CD4-positive, alpha-beta T cell treated with Interleukin-4 for 4 hours (primary cell): ENCODE results near the gene GPR65.
A peak's percentile ranks its signal among the peaks of the same experiment; 100 is the strongest.
"Not testable (repeated sequence)": the region's sequence is repeated elsewhere in the genome, so short reads cannot be mapped to it uniquely, and the experiment has no call there.

ENCODE experiments used
- DNase-seq: peaks from one replicate; pipeline ENCODE4 v3.0.0-alpha.2; 2020

GPR65 gene

DNA sequence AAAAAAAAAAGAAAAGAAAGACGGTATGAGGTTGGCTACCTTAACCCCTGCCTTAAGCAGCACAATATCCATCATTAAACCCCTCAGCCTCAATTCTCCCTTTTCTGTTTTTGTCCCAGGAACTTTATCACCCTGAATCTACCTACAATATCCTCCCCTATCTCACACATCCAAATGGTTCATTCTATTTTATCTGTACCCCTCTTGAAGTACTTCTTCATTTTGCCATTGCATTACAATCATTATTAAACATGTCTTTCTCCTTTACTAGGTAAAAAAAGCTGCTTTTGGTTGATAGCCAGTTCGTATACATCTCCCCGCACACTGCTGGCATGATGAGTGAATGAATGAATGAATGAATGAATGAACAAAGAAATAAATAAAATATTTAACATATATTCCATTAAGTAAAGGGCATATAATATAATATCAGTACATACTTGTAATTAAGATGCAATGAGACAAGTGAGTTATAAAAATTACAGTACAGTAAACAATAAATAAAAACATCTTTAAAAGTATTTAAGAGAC lies 364 bp upstream of the GPR65 start:
- DNase-seq, result no peak

- DNase-seq, result peak; percentile 86
Observed at GRCh38 chr14:88005978-88006851, 1.3 kb downstream of the GPR65 start.

DNA sequence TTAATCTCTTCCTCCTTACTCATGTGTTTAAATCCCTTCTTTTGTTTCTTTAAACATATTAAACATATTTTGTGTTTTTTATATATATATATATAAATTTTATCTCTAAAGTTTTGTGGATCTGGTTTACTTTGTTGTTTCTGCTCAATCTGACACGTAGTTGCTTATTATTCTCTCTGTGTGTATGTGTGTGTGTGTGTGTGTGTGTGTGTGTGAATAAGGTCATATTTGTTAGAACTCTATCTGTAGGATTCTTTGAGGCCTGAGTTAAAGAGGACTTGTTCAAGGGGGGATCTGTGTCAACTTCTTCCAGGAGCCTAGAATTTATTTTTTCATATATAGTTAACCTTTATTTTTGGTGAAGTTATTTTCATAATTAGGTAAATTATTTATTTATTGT lies 2.7 kb downstream of the GPR65 start:
- DNase-seq, result peak; percentile 32

DNA sequence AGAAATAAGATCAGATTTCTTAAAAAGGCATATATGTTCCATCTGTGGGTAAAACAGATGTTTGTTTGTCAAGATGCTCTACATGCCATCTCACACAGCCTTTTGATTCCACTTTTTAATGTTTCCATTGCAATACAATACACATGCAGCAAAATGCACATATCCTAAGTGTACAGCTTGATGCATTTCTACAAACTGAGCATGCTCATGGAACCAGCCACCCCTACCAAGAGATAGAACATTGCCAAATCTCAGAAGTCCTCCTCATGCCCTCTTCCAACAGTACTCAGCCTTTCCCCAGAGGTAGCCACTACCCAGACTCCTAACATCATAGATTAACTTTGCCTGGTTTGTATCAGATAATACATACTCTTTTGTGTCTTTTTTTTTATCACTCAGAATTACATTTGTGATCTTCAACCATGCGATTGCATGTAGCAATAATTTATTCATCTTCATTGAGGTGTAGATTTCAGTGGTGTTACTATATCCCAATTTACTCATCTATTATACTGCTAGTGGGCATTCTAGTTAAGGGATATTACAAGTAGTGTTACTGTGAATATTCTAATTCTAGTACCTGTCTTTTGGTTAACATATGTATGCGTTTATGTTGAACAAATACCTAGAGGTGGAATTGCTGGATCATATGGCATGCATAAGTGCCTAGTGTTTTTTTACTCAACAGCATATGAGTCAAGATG lies 3.3 kb downstream of the GPR65 start:
- no peak for DNase-seq

DNA sequence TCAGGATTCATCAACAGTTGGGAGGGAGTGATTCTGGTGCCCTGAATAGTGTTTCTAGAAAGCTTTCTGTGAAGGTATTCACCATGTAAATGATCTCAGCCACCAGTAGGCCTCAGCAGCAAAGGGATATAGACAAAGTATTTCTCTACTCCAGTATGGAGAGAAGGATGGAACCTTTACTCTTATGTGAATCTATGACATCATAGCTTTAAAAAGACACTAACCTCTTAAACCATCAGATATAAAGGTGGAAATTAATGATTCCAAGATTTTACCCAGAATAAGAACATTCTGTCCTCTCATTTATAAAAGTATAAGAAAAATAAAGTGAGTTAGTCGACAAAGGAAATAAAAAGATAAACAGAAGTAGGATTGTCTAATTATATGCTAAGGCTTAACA lies 4.6 kb downstream of the GPR65 start:
- no peak for DNase-seq

DNA sequence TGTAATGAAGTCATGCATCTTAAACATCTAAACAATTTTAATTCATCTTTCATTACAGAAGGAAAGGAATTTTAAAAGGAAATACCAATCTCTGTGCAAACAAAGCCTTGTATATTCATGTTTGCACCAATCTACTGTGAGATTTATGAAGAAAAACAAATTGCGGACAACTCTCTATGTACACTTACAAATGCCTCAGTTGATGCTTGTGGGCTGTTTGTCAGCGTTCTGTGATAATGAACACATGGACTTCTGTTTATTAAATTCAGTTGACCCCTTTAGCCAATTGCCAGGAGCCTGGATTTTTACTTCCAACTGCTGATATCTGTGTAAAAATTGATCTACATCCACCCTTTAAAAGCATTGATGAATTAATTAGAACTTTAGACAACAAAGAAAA lies 5.4 kb downstream of the GPR65 start:
- no peak for DNase-seq

GRCh38 chr14:88012495-88012894 lies 7.6 kb downstream of the GPR65 start:
- DNase-seq, result no peak

GRCh38 chr14:88013750-88014349 lies 8.9 kb downstream of the GPR65 start:
- DNase-seq, result peak; percentile 54

- DNase-seq, result no peak
Observed at GRCh38 chr14:88016768-88017167, 11.8 kb downstream of the GPR65 start.

DNA sequence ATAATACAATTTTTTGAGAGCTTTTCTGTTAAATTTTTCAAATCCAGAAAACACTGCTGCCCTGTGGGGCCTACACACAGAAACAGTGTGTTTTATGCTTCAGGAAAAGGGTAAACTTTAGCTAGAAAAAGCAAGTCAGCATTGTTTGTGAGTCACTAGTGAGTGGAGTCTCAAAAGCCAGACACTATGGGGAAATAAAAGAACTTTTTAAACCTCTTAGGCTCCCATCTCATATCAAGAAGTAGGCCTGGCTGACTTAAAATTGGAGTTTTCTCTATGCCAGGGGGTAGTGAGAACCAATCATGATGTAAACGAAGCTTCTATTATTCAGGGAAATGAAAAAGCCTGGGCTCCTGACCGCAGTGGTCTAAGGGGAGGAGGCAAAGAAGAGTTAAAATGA lies 12.6 kb downstream of the GPR65 start:
- no peak for DNase-seq

DNA sequence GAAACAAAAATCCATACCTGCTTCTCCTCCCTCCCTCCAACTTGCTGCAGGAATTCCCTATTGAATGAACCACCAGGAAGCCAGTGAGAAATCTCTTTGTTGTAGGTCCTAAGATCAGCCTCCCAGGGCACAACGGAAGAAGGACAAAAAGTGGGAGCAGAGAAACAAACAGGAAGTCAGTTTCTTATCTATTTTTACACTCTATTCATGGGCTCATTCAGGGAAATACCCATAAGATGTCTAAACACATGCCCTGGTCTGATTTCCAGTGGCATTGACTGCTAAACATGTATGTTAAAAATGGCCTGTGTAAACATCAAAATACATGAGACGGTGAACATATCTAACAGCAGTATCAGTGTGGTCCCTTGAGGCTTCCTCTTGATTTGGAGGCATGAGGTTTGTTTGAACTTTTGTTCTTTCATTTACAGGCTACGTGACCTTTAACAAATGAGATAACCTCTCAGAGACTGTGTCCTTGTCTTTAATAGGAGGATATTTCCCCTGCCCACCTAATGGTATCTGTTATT lies 18.8 kb downstream of the GPR65 start:
- DNase-seq, result peak; percentile 37

DNA sequence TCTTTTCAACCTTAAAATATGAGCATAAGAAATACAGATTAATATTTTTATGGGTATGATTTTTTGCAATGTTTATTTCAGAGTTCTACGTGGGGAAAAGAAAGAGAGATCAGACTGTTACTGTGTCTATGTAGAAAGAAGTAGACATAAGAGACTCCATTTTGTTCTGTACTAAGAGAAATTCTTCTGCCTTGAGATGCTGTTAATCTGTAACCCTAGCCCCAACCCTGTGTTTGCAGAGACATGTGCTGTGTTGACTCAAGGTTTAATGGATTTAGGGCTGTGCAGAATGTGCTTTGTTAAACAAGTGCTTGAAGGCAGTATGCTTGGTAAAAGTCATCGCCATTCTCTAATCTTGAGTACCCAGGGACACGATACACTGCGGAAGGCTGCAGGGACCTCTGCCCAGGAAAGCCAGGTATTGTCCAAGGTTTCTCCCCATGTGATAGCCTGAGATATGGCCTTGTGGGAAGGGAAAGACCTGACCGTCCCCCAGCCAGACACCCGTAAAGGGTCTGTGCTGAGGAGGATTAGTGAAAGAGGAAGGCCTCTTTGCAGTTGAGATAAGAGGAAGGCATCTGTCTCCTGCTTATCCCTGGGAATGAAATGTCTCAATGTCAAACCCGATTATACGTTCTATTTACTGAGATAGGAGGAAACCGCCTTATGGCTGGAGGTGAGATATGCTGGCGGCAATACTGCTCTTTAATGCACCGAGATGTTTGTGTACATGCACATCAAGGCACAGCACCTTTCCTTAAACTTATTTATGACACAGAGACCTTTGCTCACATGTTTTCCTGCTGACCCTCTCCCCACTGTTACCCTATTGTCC lies 19.5 kb downstream of the GPR65 start:
- DNase-seq, result not testable (repeated sequence)

GRCh38 chr14:88025313-88025712 lies 20.4 kb downstream of the GPR65 start:
- DNase-seq, result no peak

- peak; percentile 24 for DNase-seq
Observed at GRCh38 chr14:88026890-88027289, 22.0 kb downstream of the GPR65 start.

DNA sequence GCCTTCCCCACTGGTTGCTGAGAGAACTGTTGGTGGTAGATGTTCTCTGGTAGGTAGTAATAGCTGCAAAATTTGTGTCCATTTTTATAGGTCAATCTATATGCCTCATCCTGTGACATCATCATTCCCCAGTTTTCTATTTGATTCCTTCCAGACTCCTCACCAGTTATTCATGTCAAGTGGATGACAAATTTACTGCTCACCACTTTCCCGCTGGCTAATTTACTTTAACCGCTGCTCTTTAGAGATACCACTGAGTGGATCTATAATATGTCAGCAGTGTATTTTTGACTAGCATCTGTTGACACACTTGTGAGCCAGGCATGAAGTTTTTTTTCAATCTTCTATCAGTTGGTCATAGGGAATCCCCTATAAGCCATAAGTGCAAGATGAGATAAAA lies 24.6 kb downstream of the GPR65 start:
- peak; percentile 36 for DNase-seq

GRCh38 chr14:88030079-88030478 lies 25.1 kb downstream of the GPR65 start:
- peak; percentile 30 for DNase-seq

DNA sequence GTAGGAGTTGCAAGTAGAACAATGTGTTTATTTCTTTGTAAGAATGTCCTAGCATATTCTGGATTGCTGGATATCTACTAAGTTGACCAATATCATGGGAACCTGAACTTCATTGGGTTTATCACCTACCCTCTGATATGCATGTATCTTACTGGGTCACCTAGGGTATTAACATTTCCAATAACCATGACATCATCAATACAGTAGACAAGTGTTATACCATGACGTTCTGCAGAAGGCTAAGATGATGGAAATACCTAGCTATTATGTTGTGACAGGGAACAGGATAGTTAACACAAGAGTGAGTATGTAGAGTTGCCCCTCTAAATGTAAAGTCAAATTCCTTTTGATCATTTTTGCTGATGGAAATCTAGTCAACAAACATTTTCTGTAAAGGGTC lies 26.0 kb downstream of the GPR65 start:
- no peak for DNase-seq

DNA sequence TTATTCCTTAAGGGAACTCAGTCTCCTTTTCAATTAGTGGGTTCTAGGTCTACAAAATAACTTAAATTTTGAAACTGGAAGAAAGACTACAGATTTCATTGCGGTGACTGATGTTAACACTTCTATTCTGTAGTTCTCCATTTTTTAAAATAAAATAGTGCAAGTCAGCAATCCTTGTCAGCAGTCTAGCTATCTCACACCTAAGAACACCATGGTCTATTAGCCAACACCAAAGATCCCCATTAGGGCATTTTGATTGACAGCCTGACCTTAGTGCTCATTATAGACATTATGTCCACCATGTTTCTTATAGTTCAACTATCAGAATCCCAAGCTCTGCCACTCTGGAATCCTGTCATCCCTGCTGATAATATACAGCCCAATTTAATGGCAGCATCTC lies 27.4 kb downstream of the GPR65 start:
- no peak for DNase-seq

GRCh38 chr14:88034076-88034475 lies 29.1 kb downstream of the GPR65 start:
- DNase-seq, result no peak

GRCh38 chr14:88036422-88036821 lies 31.5 kb downstream of the GPR65 start:
- DNase-seq, result no peak

DNA sequence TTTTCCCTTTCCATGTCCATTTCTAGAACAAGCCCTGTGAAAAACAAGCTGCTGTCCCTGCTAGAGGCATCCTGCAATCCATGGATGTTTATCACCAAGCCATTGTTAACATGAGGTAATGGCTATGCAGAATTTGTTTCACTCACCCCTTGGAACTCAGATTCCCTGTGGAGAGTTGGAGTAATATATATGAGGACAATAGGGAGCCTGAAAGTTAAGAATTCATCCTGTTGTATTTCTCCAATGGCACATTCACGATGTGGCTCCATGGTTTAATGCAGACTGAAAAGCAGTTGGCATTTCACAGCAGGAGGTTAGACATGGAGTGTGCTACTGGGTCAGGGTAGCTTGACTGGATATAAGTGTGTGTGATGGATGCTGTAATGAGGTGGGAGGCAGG lies 32.4 kb downstream of the GPR65 start:
- DNase-seq, result no peak

DNA sequence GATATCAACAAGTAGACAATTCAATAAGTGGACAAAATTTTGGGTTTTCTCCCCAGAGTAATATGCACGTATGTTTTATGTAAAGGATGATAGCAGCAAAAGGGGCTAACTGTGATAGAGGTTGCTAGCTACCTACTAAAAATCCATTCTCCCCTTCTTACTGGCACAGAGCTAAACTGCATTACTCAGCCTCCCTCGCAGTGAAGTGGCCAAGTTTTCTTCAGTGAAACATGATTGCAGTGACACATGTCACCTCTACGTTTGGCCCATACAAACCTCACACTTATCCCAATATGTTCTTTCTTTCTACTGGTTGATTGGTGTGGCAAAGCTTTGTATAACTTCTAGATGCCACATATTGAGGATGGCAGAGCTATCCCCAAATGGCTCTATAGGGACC lies 34.3 kb downstream of the GPR65 start:
- DNase-seq, result no peak

GRCh38 chr14:88040146-88040545 lies 35.2 kb downstream of the GPR65 start:
- DNase-seq, result no peak
